ENCODE measurements around the gene PACC1.

Gene PACC1

DNA sequence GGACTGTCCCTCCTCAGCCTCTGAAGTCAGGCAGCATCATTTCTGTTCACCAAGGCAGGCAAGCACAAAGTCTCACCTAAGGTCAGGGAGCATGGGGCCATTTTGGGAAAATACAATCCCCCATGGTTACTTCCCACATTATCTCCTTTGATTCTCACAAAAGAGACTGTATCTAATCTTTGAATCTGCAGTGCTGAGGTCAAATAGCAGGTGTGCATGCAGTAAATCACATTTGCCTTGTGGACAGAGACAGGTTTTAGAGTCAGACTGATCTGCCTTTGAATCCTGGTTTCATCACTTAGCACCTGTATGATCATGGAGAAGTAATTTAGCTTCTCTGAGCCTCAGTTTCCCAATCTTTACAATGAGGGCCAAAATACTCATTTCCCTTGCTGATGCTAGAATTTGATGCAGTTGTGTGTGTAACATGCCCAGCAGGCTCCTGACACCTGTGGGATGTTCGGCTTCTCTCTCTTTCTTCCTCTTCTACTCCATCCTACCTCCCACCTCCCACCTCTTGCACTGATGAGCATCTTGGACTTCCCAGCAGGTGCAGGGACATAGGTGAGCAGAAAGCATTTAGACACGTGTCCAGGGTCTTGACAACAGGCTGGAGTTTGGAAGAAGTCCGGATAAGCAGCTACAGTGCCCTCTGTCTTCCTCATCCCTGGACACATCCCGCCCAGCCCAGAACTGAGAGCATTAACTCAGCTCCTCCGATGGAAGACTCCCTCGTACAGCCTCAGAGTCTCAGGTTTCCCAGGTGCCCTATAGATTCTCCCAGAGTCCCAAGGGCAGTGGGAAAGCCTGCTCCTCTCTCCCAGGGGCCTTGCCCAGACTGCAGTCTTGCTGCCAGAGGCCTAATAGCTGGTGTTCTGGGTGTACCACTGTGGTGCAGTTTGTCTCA is 37.0 kb upstream of the PACC1 start:
- H3K4me3 ChIP-seq (replicated peaks in 1 of 2; ENCODE audit: low read depth in 2 of 2, low read length in 2 of 2): no peak overlapping the region
- TF ChIP-seq, protein P1, sequence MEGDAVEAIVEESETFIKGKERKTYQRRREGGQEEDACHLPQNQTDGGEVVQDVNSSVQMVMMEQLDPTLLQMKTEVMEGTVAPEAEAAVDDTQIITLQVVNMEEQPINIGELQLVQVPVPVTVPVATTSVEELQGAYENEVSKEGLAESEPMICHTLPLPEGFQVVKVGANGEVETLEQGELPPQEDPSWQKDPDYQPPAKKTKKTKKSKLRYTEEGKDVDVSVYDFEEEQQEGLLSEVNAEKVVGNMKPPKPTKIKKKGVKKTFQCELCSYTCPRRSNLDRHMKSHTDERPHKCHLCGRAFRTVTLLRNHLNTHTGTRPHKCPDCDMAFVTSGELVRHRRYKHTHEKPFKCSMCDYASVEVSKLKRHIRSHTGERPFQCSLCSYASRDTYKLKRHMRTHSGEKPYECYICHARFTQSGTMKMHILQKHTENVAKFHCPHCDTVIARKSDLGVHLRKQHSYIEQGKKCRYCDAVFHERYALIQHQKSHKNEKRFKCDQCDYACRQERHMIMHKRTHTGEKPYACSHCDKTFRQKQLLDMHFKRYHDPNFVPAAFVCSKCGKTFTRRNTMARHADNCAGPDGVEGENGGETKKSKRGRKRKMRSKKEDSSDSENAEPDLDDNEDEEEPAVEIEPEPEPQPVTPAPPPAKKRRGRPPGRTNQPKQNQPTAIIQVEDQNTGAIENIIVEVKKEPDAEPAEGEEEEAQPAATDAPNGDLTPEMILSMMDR (IDR thresholded peaks at IDR 0.05; ENCODE audit: low read depth, low read length): no peak
- no peak for DNase-seq (ENCODE audit: low read depth in 2 of 2)

DNA sequence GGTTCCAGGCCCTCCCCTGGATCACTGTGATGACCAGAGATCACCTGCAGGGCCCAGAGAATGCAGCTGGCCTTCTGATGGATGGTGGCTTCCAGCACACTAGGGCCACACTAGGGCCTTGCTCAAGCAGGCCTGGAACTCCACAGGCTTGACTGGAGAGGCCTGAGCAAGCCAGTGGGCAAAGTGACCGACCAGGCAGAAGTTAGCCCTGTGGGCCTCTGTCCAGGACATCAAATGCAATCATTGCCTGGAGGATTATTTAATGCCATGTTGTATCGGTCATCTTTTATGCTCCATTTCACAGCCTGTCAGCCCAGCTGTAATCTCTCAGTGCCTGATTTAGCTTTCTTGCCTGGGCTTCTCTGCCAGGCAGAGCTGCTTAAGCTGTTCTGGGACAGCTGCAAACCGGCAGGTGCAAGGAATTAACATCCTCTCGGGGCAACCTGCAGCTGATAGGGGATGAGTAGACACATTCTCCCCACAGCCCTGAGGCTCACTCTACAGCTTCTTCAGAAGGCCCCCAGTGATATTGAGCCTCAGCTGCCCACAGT is 35.7 kb upstream of the PACC1 start:
- H3K4me3 ChIP-seq (replicated peaks in 1 of 2; ENCODE audit: low read depth in 2 of 2, low read length in 2 of 2): no peak overlapping the region
- DNase-seq (ENCODE audit: low read depth in 2 of 2): no peak
- TF ChIP-seq, protein P1 (IDR thresholded peaks at IDR 0.05; ENCODE audit: low read depth, low read length): no peak

DNA sequence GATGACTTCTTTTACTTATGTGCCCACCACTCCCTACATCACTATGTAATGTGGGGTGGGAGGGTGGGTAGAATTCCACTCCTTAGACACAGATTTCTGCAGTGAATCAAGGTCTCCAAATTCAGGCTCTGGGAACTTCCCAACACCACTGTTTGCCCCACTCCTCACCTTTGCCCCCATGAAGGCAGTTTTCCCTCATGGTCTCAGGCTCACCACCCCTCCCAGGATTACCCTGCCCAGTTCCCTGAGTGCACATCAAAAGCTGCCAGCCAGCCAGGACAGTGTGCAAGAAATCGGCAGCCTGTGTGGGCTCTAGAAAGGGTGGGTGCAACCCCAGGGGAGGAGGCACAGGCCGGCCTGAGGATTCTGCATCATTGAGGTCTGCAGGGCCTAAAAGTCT is 32.8 kb upstream of the PACC1 start:
- TF ChIP-seq, protein P1 (IDR thresholded peaks at IDR 0.05; ENCODE audit: low read depth, low read length): no peak
- no peak for DNase-seq (ENCODE audit: low read depth in 2 of 2)
- H3K4me3 ChIP-seq (replicated peaks in 1 of 2; ENCODE audit: low read depth in 2 of 2, low read length in 2 of 2): no peak overlapping the region

DNA sequence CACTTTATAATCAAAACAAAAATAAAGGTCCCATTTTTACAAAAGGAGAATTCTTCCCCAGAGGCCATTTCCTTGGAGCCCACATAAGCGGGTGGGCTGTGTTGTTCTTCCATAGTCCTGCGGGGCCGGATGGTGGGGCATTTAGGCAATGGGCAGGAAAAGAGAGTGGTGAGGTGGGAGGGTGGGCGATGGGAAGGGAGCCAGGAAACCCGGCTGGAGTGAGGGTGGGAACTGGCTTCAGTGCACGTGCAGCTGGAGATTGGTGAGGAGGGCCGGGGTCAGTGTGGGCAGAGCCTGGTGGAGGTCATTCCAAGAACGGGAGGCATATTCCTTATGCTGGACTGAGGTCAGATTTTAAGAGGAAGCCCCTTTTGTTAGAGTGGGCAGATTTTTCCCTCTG is 31.6 kb upstream of the PACC1 start:
- TF ChIP-seq, protein P1 (IDR thresholded peaks at IDR 0.05; ENCODE audit: low read depth, low read length): no peak
- DNase-seq (ENCODE audit: low read depth in 2 of 2): no peak
- H3K4me3 ChIP-seq (replicated peaks in 1 of 2; ENCODE audit: low read depth in 2 of 2, low read length in 2 of 2): no peak overlapping the region

DNA sequence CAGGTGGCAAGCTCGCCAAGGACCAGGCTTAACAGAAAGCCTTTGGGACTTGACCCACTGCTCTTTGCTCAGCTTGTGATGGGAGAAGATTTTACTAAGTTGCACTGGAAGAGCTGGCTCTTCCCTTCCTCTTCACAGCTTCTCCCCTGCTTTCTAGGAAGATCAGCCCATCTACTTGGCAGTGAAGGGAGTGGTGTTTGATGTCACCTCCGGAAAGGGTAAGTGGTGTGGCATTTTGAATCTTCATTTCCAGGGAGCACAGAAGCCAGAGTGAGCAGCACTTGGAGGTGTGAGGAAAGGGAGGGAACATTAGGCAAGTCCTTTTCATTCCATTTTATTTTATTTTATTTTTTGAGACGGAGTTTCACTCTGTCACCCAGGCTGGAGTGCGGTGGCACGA is 27.7 kb upstream of the PACC1 start:
- H3K4me3 ChIP-seq (replicated peaks in 1 of 2; ENCODE audit: low read depth in 2 of 2, low read length in 2 of 2): no peak overlapping the region

DNA sequence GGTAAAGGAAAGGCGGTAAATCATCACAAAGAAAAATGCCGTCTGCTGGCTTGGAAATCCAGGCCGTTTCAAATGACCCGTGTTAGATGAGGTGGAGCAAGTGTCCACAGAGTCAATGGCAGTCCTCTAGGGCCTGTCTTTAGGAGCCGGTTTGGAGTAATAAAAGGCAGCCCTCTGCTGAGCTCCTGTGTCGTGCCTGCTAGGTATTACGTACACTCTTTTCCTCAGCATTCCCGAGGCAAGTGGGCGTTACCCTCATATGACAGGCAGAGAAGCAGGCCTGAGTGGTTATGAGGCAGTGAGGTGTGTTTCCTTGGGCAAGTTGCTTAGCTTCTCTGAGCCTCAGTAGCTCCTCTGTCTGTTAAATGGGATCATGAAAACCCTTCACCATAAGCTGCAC is 25.7 kb upstream of the PACC1 start:
- DNase-seq (ENCODE audit: low read depth in 2 of 2): no peak
- TF ChIP-seq, protein P1 (IDR thresholded peaks at IDR 0.05; ENCODE audit: low read depth, low read length): no peak
- H3K4me3 ChIP-seq (replicated peaks in 1 of 2; ENCODE audit: low read depth in 2 of 2, low read length in 2 of 2): no peak overlapping the region

More for the DNA sequence above, 27.7 kb upstream of the PACC1 start:
- TF ChIP-seq, protein P1 (IDR thresholded peaks at IDR 0.05; ENCODE audit: low read depth, low read length): no peak
- no peak for DNase-seq (ENCODE audit: low read depth in 2 of 2)

Data from cardiac fibroblast (primary cell).